HepG2 (cell line): ENCODE data around the gene LAPTM4A. TPM values are rescaled to one million over a fixed set of nuclear protein-coding genes. Genes with fewer than 3 reads are reported as not detected.
A peak's percentile ranks its signal among the peaks of the same experiment; 100 is the strongest.

ENCODE experiments used
- AHDC1 ChIP-seq: sonication (generic); formaldehyde crosslinking; IDR thresholded peaks from 2 replicates; pipeline ENCODE4 v1.5.1; 2020; ENCODE audit warnings: mild to moderate bottlenecking, missing genetic modification reagents, borderline replicate concordance
- BATF2 ChIP-seq: sonication (generic); formaldehyde crosslinking; IDR thresholded peaks from 2 replicates; pipeline ENCODE4 v1.8.0; 2022; ENCODE audit warnings: mild to moderate bottlenecking, missing genetic modification reagents, moderate library complexity
- BCL6 ChIP-seq: IDR thresholded peaks from 2 replicates; pipeline ENCODE4 v1.6.1; 2016; ENCODE audit warnings: missing genetic modification reagents, missing compliant biosample characterization
- CAMTA2 ChIP-seq: sonication (generic); formaldehyde crosslinking; IDR thresholded peaks from 2 replicates; pipeline ENCODE4 v1.4.0; 2020; ENCODE audit warnings: mild to moderate bottlenecking, missing genetic modification reagents, borderline replicate concordance
- MTA1 ChIP-seq: sonication (generic); formaldehyde crosslinking; IDR thresholded peaks from 2 replicates; pipeline ENCODE4 v1.4.0; 2020; ENCODE audit warnings: missing genetic modification reagents, mild to moderate bottlenecking, borderline replicate concordance
- SMAD3 ChIP-seq: sonication (generic); formaldehyde crosslinking; IDR thresholded peaks from 2 replicates; pipeline ENCODE4 v1.4.0; 2020; ENCODE audit warnings: missing genetic modification reagents
- SOX6 ChIP-seq, 2 experiments: fragments of 450-650 bp in 1 of 2; sonication (generic) in 1 of 2; formaldehyde crosslinking in 1 of 2; IDR thresholded peaks; 2 replicates each; pipeline versions ENCODE4 v1.4.0 to v1.6.1; 2017 to 2020; ENCODE audit warnings: antibody characterized with exemption in 1 of 2, mild to moderate bottlenecking in 1 of 2, missing genetic modification reagents in 1 of 2
- ZNF205 ChIP-seq: IDR thresholded peaks from 2 replicates; pipeline ENCODE4 v1.6.1; 2018; ENCODE audit warnings: missing biosample characterization, missing genetic modification reagents
- ZNF230 ChIP-seq: sonication (generic); formaldehyde crosslinking; IDR thresholded peaks from 2 replicates; pipeline ENCODE4 v1.4.0; 2020; ENCODE audit warnings: mild to moderate bottlenecking, missing genetic modification reagents
- ZNF83 ChIP-seq: sonication (generic); formaldehyde crosslinking; IDR thresholded peaks from 2 replicates; pipeline ENCODE4 v1.4.0; 2020; ENCODE audit warnings: missing genetic modification reagents, mild to moderate bottlenecking, borderline replicate concordance
- polyA plus RNA-seq, 8 experiments: library from polyadenylated mRNA; depleted of rRNA in 3 of 8; stranded (reverse) in 7 of 8; unstranded in 1 of 8; fragments of >200 nt; fragmentation: Illumina TruSeq in 4 of 8; extraction: Trizol in 4 of 8; gene quantifications; 2 replicates each; pipeline versions ENCODE4 v1.2.1 to v1.2.3, GENCODE V29; 2011 to 2016; ENCODE audit warnings: low read depth in 4 of 8, missing spikeins in 1 of 8, mixed read lengths in 1 of 8; ENCODE audit not compliant: insufficient read depth in 1 of 8
- total RNA-seq, 5 experiments: library from RNA; depleted of rRNA; stranded (reverse); fragments of >200 nt; fragmentation: Illumina TruSeq; extraction: Trizol; gene quantifications; 2 replicates each; pipeline ENCODE4 v1.2.3, GENCODE V29; 2016; ENCODE audit warnings: low read depth in 1 of 5
- TF ChIP-seq, protein P1 (sequence below): sonication (generic); formaldehyde crosslinking; IDR thresholded peaks from 2 replicates; pipeline ENCODE4 v1.8.1; 2023; ENCODE audit warnings: missing genetic modification reagents, mild to moderate bottlenecking, borderline replicate concordance
- TF ChIP-seq, protein P2 (sequence below): IDR thresholded peaks from 2 replicates; pipeline ENCODE4 v1.4.0; 2020; ENCODE audit warnings: mild to moderate bottlenecking, missing genetic modification reagents
- TF ChIP-seq, protein P3 (sequence below): sonication (generic); formaldehyde crosslinking; IDR thresholded peaks from 2 replicates; pipeline ENCODE4 v1.4.0; 2020; ENCODE audit warnings: missing genetic modification reagents, mild to moderate bottlenecking, borderline replicate concordance

The LAPTM4A gene
- total and polyA plus RNA-seq, 2 of the 13 experiments (the other 11 are each of a cell fraction or from before 2014, with no cell fraction given), result 116 to 558 TPM

DNA sequence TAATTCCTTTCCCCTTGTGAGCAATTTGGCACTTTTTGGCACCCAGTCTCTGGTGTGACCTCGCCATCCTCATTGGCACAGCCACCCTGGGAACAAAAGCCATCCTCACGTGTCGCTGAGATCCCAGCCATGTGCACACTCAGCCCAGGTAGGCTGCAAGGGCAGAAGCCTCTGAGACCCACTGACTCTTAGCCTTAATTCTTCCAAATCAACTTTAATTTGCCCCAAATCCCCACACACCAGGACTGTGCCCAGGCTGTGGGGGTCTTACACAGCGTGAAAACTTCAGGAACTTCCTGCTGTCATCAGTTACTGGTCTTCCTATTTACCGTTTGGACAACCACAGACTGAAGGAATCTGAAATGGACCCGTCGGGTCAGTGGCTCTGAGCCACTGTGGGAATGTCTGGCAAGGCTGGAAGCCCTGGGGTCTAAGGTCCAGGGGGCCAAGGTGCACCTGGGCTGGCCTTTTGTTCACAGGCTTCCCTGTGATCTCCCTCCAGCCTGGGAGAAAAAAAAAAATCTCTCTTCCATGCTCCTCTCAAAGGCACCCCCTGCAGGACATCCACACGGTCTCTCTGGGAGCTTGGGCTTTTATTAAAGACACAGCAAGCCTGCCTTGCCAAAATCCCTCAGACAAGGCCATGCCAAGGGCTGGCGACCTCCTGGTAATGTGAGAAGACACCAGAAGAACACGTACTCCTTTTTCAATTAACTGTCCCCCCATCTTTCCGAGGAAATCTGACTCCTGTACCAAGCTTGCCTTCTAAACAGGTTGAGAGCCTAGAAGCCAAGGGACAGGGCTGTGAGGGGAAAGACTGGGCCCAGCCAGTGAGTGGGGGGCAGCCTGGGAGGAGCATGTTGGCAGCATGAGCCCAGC lies 42.1 kb upstream of the LAPTM4A start (continued):
- TF ChIP-seq ZNF83 (0 out of 2 replicates have a peak, but pooled peaks have one; percentile 67), ZNF205 (CRISPR knock-in tag) (peak; percentile 81), BCL6 (peak; percentile 84), BATF2 (CRISPR knock-in tag) (no peak), AHDC1 (CRISPR knock-in tag) (peak; percentile 71; the same call in 1 of the 2 replicates), SOX6 (IDR thresholded peaks at IDR 0.05) (no peak), SOX6 (CRISPR knock-in tag; IDR thresholded peaks at IDR 0.05) (peak; percentile 96), MTA1 (peak; percentile 95; the same call in 1 of the 2 replicates), CAMTA2 (CRISPR knock-in tag) (no peak), ZNF230 (CRISPR knock-in tag) (0 out of 2 replicates have a peak, but pooled peaks have one; percentile 76), SMAD3 (CRISPR knock-in tag) (peak; percentile 90)
- TF ChIP-seq, protein P1, sequence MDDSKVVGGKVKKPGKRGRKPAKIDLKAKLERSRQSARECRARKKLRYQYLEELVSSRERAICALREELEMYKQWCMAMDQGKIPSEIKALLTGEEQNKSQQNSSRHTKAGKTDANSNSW (CRISPR knock-in tag), result no peak
- TF ChIP-seq, protein P2, sequence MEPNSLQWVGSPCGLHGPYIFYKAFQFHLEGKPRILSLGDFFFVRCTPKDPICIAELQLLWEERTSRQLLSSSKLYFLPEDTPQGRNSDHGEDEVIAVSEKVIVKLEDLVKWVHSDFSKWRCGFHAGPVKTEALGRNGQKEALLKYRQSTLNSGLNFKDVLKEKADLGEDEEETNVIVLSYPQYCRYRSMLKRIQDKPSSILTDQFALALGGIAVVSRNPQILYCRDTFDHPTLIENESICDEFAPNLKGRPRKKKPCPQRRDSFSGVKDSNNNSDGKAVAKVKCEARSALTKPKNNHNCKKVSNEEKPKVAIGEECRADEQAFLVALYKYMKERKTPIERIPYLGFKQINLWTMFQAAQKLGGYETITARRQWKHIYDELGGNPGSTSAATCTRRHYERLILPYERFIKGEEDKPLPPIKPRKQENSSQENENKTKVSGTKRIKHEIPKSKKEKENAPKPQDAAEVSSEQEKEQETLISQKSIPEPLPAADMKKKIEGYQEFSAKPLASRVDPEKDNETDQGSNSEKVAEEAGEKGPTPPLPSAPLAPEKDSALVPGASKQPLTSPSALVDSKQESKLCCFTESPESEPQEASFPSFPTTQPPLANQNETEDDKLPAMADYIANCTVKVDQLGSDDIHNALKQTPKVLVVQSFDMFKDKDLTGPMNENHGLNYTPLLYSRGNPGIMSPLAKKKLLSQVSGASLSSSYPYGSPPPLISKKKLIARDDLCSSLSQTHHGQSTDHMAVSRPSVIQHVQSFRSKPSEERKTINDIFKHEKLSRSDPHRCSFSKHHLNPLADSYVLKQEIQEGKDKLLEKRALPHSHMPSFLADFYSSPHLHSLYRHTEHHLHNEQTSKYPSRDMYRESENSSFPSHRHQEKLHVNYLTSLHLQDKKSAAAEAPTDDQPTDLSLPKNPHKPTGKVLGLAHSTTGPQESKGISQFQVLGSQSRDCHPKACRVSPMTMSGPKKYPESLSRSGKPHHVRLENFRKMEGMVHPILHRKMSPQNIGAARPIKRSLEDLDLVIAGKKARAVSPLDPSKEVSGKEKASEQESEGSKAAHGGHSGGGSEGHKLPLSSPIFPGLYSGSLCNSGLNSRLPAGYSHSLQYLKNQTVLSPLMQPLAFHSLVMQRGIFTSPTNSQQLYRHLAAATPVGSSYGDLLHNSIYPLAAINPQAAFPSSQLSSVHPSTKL (CRISPR knock-in tag), result peak; percentile 96
- TF ChIP-seq, protein P3, sequence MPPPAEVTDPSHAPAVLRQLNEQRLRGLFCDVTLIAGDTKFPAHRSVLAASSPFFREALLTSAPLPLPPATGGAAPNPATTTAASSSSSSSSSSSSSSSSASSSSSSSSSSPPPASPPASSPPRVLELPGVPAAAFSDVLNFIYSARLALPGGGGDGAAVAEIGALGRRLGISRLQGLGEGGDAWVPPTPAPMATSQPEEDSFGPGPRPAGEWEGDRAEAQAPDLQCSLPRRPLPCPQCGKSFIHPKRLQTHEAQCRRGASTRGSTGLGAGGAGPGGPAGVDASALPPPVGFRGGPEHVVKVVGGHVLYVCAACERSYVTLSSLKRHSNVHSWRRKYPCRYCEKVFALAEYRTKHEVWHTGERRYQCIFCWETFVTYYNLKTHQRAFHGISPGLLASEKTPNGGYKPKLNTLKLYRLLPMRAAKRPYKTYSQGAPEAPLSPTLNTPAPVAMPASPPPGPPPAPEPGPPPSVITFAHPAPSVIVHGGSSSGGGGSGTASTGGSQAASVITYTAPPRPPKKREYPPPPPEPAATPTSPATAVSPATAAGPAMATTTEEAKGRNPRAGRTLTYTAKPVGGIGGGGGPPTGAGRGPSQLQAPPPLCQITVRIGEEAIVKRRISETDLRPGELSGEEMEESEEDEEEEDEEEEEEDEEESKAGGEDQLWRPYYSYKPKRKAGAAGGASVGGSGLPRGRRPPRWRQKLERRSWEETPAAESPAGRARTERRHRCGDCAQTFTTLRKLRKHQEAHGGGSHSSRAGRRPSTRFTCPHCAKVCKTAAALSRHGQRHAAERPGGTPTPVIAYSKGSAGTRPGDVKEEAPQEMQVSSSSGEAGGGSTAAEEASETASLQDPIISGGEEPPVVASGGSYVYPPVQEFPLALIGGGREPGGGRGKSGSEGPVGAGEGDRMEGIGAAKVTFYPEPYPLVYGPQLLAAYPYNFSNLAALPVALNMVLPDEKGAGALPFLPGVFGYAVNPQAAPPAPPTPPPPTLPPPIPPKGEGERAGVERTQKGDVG (CRISPR knock-in tag), result peak; percentile 74; the same call in 1 of the 2 replicates
